ENCODE measurements around the gene SLC2A11.

SLC2A11 gene

DNA sequence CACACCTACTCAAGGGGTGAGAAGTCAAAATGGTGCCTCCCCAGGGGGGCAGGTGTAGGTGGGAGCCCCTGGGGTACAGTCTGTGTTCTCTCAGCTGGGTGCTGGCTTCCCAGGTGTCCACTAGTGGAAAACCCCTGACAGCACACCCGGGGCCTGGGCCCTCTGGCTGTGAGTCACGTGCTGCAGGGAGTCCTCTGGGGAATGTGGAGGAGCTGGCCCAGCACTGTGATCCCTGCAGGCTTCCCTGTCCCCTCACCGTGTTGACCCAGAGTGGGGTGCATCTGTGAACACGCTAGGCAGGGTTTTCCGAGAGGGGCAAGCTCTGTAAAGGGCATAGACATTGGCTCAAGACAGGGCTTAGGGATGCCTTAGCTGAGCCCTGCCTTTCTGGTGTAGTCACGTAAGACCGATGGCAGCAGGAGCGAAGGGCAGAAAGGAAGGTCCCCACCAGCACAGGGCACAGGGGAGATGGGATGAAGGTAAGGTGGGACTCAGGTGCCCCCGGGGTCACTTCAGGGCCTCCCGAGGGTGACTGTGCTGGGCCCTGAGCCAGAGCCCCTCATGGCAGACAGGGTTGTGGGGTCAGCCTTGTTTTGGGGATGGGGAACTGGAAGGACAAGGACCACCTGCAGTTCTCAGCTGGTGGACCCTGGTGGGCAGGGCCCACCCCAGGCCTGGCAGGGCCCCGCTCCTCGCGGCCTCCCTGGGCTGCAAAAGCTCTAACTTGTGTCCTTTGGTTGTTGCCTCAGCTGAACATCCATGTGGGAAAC, 33.0 kb upstream of the SLC2A11 start:
- no peak for DNase-seq
- H3K4me1 ChIP-seq (ENCODE audit: control insufficient read depth, insufficient read depth, low read length, poor library complexity, severe bottlenecking): no peaks in the 10 kb centered on the region
- H3K4me3 ChIP-seq (ENCODE audit: insufficient read depth, low read depth, low read length, poor library complexity, severe bottlenecking): no peak overlapping the region
- peaks cover 70% of the 10 kb centered on the region for H3K36me3 ChIP-seq (ENCODE audit: control insufficient read depth, insufficient read depth, low read length)
- H3K9me3 ChIP-seq (ENCODE audit: control insufficient read depth, low read length): no peaks in the 10 kb centered on the region
- no peak overlapping the region for H3K27ac ChIP-seq (ENCODE audit: insufficient read depth, low read length, poor library complexity, severe bottlenecking)
- H3K27me3 ChIP-seq (replicated peaks; ENCODE audit: control insufficient read depth, insufficient read depth, low read length, poor library complexity, severe bottlenecking): no peaks in the 10 kb centered on the region

DNA sequence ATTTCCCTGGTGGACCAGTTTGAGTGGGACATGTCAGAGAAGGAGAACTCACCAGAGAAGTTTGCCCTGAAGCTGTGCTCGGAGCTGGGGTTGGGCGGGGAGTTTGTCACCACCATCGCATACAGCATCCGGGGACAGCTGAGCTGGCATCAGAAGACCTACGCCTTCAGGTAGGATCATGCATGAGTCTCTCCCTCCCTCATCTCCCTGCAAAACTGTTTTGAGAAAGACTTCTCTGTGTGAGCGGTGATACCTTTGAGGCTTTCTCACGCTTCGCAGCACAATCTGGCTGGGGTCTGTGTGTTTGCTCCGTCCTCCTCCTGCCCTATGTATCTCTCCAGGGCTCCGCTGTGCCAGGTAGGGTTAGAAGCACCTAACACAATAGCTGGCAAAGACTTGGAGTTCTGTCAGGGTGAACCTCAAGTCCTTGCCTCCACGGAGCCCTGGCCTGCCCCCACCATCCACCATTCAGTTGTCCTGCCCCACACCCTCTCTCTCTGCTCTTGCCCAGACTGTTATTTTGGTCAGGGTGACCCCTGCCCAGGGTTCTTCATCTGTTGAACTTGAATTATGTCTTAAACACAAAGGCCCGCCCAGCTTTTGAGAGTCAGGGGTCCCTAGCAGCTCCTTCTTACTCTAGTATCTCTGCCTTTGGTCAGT, 32.3 kb upstream of the SLC2A11 start:
- Histone ChIP-seq H3K4me1 (ENCODE audit: control insufficient read depth, insufficient read depth, low read length, poor library complexity, severe bottlenecking) (no peaks in the 10 kb centered on the region), H3K9me3 (ENCODE audit: control insufficient read depth, low read length) (no peaks in the 10 kb centered on the region), H3K36me3 (ENCODE audit: control insufficient read depth, insufficient read depth, low read length) (peaks cover 71% of the 10 kb centered on the region), H3K4me3 (ENCODE audit: insufficient read depth, low read depth, low read length, poor library complexity, severe bottlenecking) (no peak overlapping the region), H3K27me3 (replicated peaks; ENCODE audit: control insufficient read depth, insufficient read depth, low read length, poor library complexity, severe bottlenecking) (no peaks in the 10 kb centered on the region), H3K27ac (ENCODE audit: insufficient read depth, low read length, poor library complexity, severe bottlenecking) (no peak overlapping the region)
- no peak for DNase-seq

GRCh38 chr22:23826510-23827350, 30.9 kb upstream of the SLC2A11 start:
- H3K4me1 ChIP-seq (ENCODE audit: control insufficient read depth, insufficient read depth, low read length, poor library complexity, severe bottlenecking): no peaks in the 10 kb centered on the region
- H3K9me3 ChIP-seq (ENCODE audit: control insufficient read depth, low read length): no peaks in the 10 kb centered on the region
- H3K27ac ChIP-seq (ENCODE audit: insufficient read depth, low read length, poor library complexity, severe bottlenecking): no peak overlapping the region

DNA sequence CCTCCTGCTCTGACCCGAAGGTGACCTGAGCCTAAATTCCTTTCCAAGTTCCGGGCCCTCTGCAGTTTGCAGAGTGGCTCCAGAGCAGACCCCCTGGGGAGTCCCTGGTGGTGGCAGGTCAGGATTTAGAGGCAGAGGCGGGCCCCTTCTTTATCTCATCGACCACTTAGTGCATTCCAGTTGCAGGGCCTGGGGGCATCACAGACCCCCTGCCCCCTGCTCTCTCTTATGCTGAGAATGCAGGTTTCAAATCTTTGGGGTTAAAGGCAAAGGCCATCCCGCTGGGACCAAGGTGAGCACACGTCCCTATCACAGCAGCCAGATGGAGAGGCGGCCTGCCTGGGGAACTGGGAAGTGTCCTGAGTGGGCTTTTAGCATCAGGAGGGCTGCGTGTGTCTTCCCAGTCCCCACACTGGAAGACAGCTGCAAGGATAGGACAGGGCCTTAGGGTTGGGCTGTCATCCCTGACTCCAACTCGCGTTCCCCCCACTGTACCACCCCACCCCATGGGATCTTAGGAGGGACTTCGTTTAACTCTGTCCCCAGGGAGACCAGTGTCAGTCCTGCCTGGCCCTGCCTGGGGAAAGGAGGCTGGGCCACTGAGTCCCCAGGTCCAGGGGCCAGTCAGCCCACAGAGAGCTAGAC, 30.2 kb upstream of the SLC2A11 start:
- no peaks in the 10 kb centered on the region for H3K9me3 ChIP-seq (ENCODE audit: control insufficient read depth, low read length)
- DNase-seq: no peak
- no peak overlapping the region for H3K4me3 ChIP-seq (ENCODE audit: insufficient read depth, low read depth, low read length, poor library complexity, severe bottlenecking)
- H3K4me1 ChIP-seq (ENCODE audit: control insufficient read depth, insufficient read depth, low read length, poor library complexity, severe bottlenecking): no peaks in the 10 kb centered on the region
- peaks cover 65% of the 10 kb centered on the region for H3K36me3 ChIP-seq (ENCODE audit: control insufficient read depth, insufficient read depth, low read length)
- H3K27me3 ChIP-seq (replicated peaks; ENCODE audit: control insufficient read depth, insufficient read depth, low read length, poor library complexity, severe bottlenecking): no peaks in the 10 kb centered on the region
- H3K27ac ChIP-seq (ENCODE audit: insufficient read depth, low read length, poor library complexity, severe bottlenecking): no peak overlapping the region

More at GRCh38 chr22:23826510-23827350, 30.9 kb upstream of the SLC2A11 start:
- H3K4me3 ChIP-seq (ENCODE audit: insufficient read depth, low read depth, low read length, poor library complexity, severe bottlenecking): no peak overlapping the region
- H3K36me3 ChIP-seq (ENCODE audit: control insufficient read depth, insufficient read depth, low read length): peaks cover 67% of the 10 kb centered on the region
- no peak for DNase-seq
- no peaks in the 10 kb centered on the region for H3K27me3 ChIP-seq (replicated peaks; ENCODE audit: control insufficient read depth, insufficient read depth, low read length, poor library complexity, severe bottlenecking)

DNA sequence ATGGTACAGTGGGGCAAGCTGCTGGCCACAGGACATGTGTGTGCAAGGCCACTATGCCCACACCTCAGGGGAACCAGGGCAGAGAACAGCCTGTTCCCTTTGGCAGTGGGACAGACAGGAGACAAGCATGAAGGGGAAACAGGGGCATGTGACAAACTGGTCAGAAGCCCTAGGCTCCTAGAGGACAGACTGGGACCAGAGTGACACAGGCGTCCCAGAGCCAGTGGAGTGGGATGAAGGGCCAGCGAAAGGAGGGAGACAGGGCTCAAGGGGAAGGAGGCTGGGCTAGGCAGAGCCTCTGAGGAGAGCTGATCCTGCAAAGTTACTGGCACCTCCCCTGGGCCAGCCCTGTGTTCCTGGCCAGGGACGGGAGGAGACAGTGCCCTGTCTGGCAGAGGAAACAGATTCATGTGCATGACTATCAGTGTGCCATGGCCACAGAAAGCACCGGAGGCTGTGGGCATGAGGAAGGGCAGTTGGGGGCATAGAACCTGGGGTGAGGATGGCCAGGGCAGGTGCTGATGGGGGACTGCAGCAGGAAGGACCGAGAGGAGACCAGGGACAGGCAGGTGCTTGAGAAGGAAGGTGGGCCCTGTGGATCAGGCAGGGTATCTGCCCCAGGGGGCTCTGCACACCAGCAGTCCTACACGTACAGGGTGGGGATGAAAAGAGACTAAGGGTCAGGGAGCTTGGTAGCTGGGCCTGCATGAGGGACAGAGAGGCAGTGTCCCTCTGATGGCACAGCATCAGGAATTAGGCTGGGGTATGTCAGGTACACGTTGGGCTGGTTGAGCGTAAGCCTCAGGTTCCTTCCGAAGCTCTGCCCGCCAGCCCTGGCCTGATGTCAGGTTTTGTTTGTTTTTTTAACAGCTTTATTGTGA, 28.6 kb upstream of the SLC2A11 start:
- no peak overlapping the region for H3K4me3 ChIP-seq (ENCODE audit: insufficient read depth, low read depth, low read length, poor library complexity, severe bottlenecking)
- no peak overlapping the region for H3K27ac ChIP-seq (ENCODE audit: insufficient read depth, low read length, poor library complexity, severe bottlenecking)
- peaks cover 60% of the 10 kb centered on the region for H3K36me3 ChIP-seq (ENCODE audit: control insufficient read depth, insufficient read depth, low read length)
- no peaks in the 10 kb centered on the region for H3K27me3 ChIP-seq (replicated peaks; ENCODE audit: control insufficient read depth, insufficient read depth, low read length, poor library complexity, severe bottlenecking)
- no peak for DNase-seq
- H3K9me3 ChIP-seq (ENCODE audit: control insufficient read depth, low read length): no peaks in the 10 kb centered on the region
- no peaks in the 10 kb centered on the region for H3K4me1 ChIP-seq (ENCODE audit: control insufficient read depth, insufficient read depth, low read length, poor library complexity, severe bottlenecking)

DNA sequence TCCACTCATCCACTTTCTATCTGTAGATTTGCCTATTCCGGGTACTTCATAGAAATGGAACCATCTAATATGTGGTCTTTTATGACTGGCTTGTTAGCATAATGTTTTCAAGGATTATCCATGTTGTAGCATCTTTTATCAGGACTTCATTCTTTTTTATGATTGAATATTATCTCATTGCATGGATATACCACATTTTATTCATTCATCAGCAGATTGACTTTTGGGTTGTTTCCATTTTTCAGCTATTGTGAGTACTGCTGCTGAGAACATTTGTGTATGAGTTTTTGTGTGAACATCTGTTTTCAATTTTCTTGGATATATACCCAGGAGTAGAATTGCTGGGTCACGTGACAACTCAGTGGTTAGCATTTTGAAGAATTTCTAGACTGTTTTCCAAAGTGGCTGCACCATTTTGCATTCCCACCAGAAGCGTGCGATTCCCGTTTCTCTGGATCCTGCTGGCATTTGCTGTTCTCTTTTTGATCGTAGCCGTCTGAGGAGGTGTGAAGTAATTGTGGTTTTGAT, 27.8 kb upstream of the SLC2A11 start:
- Histone ChIP-seq H3K27me3 (replicated peaks; ENCODE audit: control insufficient read depth, insufficient read depth, low read length, poor library complexity, severe bottlenecking) (no peaks in the 10 kb centered on the region), H3K9me3 (ENCODE audit: control insufficient read depth, low read length) (no peaks in the 10 kb centered on the region), H3K4me1 (ENCODE audit: control insufficient read depth, insufficient read depth, low read length, poor library complexity, severe bottlenecking) (no peaks in the 10 kb centered on the region), H3K27ac (ENCODE audit: insufficient read depth, low read length, poor library complexity, severe bottlenecking) (no peak overlapping the region), H3K36me3 (ENCODE audit: control insufficient read depth, insufficient read depth, low read length) (peaks cover 57% of the 10 kb centered on the region), H3K4me3 (ENCODE audit: insufficient read depth, low read depth, low read length, poor library complexity, severe bottlenecking) (no peak overlapping the region)
- no peak for DNase-seq

- H3K36me3 ChIP-seq (ENCODE audit: control insufficient read depth, insufficient read depth, low read length): peaks cover 52% of the 10 kb centered on the region
- no peak for DNase-seq
- no peak overlapping the region for H3K4me3 ChIP-seq (ENCODE audit: insufficient read depth, low read depth, low read length, poor library complexity, severe bottlenecking)
- H3K9me3 ChIP-seq (ENCODE audit: control insufficient read depth, low read length): no peaks in the 10 kb centered on the region
- H3K27ac ChIP-seq (ENCODE audit: insufficient read depth, low read length, poor library complexity, severe bottlenecking): no peak overlapping the region
- no peaks in the 10 kb centered on the region for H3K27me3 ChIP-seq (replicated peaks; ENCODE audit: control insufficient read depth, insufficient read depth, low read length, poor library complexity, severe bottlenecking)
- no peaks in the 10 kb centered on the region for H3K4me1 ChIP-seq (ENCODE audit: control insufficient read depth, insufficient read depth, low read length, poor library complexity, severe bottlenecking)
These were observed 26.4 kb upstream of the SLC2A11 start for GRCh38 chr22:23831261-23831660.

DNA sequence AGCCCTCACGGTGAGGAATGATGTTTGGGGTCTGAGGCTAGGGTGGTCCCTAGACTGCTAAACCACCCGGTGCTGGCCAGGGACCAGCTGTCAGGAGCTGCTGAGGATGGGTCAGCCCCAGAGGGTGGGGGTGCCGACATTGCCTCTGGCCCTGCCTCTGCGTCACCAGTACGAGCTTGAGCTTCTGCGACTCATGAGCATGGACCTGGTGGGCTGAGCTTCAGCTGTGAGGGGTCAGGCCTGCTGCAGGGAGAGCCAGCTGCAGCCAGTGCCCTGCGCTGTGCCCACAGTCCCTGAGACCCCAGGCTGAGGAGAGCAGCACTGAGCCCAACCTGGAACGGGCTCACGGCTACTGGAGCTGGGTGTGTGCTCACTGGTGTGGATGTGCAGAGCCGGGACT, 25.9 kb upstream of the SLC2A11 start:
- H3K27ac ChIP-seq (ENCODE audit: insufficient read depth, low read length, poor library complexity, severe bottlenecking): no peak overlapping the region
- no peak overlapping the region for H3K4me3 ChIP-seq (ENCODE audit: insufficient read depth, low read depth, low read length, poor library complexity, severe bottlenecking)
- no peaks in the 10 kb centered on the region for H3K4me1 ChIP-seq (ENCODE audit: control insufficient read depth, insufficient read depth, low read length, poor library complexity, severe bottlenecking)
- DNase-seq: no peak
- H3K9me3 ChIP-seq (ENCODE audit: control insufficient read depth, low read length): no peaks in the 10 kb centered on the region
- H3K36me3 ChIP-seq (ENCODE audit: control insufficient read depth, insufficient read depth, low read length): peaks cover 47% of the 10 kb centered on the region
- H3K27me3 ChIP-seq (replicated peaks; ENCODE audit: control insufficient read depth, insufficient read depth, low read length, poor library complexity, severe bottlenecking): no peaks in the 10 kb centered on the region

Measured in effector memory CD4-positive, alpha-beta T cell (primary cell).